Activated naive CD8-positive, alpha-beta T cell treated with anti-CD3 and anti-CD28 coated beads, Interleukin-2, amount 10 ng/mL, durations not matched to agents 7 days and 5 days (primary cell): Measurements from ENCODE around the gene NRDC. TPM values are rescaled to one million over a fixed set of nuclear protein-coding genes. Genes with fewer than 3 reads are reported as not detected.

ENCODE experiments used
- ATAC-seq: fragments of 150-1000 bp; cut with Tn5 transposase; one replicate; pipeline ENCODE4 v1.10.0; 2021; ENCODE audit warnings: low read depth, moderate library complexity
- POLR2A ChIA-PET: fragments of 350-600 bp; sonication (Branson Sonifier 250); formaldehyde crosslinking; loops from one replicate; lab custom pipeline; 2021; ENCODE audit warnings: antibody characterized with exemption; lab: Charles Lee
- DNase-seq: peaks from one replicate; pipeline ENCODE4 v3.0.0; 2021
- H3K27ac Mint-ChIP-seq: one replicate; pipeline ENCODE4 v1.8.0; 2022; ENCODE audit warnings: mild to moderate bottlenecking, mixed read lengths
- H3K27me3 Mint-ChIP-seq: one replicate; pipeline ENCODE4 v1.8.0; 2022; ENCODE audit warnings: mild to moderate bottlenecking, moderate library complexity, mixed read lengths
- H3K36me3 Mint-ChIP-seq: one replicate; pipeline ENCODE4 v1.8.0; 2021; ENCODE audit warnings: mild to moderate bottlenecking, mixed read lengths
- H3K4me1 Mint-ChIP-seq: one replicate; pipeline ENCODE4 v1.8.0; 2021; ENCODE audit warnings: mixed read lengths
- H3K4me3 Mint-ChIP-seq: one replicate; pipeline ENCODE4 v1.8.0; 2022; ENCODE audit warnings: mild to moderate bottlenecking, moderate library complexity, mixed read lengths
- H3K9me3 Mint-ChIP-seq: one replicate; pipeline ENCODE4 v1.8.0; 2021; ENCODE audit warnings: mixed read lengths
- total RNA-seq, 2 experiments: library from RNA; stranded (reverse); gene quantifications; one replicate each; pipeline ENCODE4 v1.2.3, GENCODE V29; 2021

Gene NRDC
- total RNA-seq, result 100 to 1,000 TPM; 158 to 170 TPM

DNA sequence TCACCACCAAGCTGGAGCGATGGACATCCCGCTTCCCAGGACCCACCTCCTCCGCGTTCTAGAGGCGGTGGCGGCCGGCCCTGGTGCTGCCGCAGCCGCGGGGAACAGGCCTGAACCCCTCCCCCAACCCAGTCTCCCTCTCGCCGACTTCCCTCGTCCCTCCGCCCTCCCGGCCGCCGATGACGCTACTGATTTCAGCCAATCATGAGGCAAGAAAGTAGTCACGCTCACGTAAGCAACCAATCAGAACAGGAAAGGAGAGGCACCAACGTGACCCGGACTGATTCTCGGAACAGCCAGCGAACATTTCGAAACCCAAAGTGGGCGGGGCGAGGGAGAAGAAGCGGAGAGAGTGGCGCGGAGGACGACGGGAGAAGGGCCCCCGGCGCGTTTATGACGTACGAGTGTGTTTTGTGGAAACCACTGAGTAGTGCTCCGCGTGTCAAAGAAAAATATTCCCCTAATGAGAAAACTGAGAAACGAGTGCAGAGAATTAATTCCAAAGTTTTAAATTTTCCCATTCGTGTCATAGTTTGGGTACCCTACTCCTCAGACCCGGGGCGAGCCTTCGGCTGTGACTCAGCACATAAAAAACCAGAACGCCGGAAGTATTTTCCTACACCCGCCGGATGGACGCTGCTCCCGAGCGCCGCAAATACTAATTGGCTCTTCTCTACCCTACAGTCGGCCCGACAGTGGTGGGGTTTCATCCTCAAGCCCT is at the start of gene NRDC:
Gene NRDC (minus strand): TSS at position 112 of the 721 bp plus-strand sequence. CDS start 112 bp downstream, outside the sequence.
- Mint-ChIP-seq H3K4me1 (peaks cover 28% of the 10 kb centered on the region), H3K4me3 (no peak within 1 kb of the TSS), H3K27me3 (peaks cover 11% of the 10 kb centered on the region), H3K9me3 (no peaks in the 10 kb centered on the region), H3K36me3 (peaks cover 14% of the 10 kb centered on the region), H3K27ac (no peak within 1 kb of the TSS)
- DNase-seq, result peak; percentile 96
- POLR2A ChIA-PET, result interaction anchor here (1.2 to 1.5 kb wide), 6 partner anchors 9 to 360 kb away, joined by 3 to 4 read pairs (median 3); partner anchors contain the start of gene EPS15
- peak; percentile 95 for ATAC-seq

- Mint-ChIP-seq H3K4me3 (no peak overlapping the region), H3K36me3 (no peaks in the 10 kb centered on the region), H3K4me1 (no peaks in the 10 kb centered on the region), H3K27me3 (peaks cover 6% of the 10 kb centered on the region), H3K9me3 (no peaks in the 10 kb centered on the region), H3K27ac (no peak overlapping the region)
- ATAC-seq, result no peak
- POLR2A ChIA-PET, result no interaction called here
- no peak for DNase-seq
Observed at GRCh38 chr1:51927029-51927428, 48.5 kb upstream of the NRDC start.

DNA sequence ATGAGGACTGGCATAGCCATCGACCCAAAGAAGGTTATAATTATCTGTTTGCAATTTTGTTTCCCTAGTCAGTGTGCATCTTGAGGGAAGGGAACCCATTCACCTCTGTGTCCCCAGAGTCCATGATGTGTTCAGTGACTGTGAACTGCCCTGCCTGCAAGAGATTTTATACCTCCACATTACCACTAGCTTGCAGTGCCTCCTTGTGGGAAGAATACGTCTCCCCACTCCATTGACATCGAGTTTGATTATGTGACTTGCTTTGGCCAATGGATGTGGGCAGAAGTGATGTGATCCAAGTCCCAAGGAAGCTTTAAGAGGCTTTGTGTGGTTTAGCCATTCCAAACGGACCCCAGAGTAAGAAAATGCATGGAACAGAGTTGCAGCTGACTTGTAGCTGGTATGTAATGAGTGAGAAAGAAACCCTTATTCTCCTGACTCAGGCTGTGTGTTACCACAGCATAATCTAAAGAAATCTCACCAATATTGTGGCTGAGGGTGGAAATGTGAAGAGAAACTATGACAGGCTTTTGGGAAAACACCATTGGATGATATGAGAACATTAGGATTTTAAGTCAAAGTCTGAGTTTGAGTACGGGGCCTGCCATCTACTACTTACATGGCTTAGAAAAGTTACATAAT is 47.8 kb upstream of the NRDC start:
- Mint-ChIP-seq H3K4me3 (no peak overlapping the region), H3K27ac (no peak overlapping the region), H3K9me3 (no peaks in the 10 kb centered on the region), H3K27me3 (peaks cover 9% of the 10 kb centered on the region), H3K36me3 (no peaks in the 10 kb centered on the region), H3K4me1 (no peaks in the 10 kb centered on the region)
- POLR2A ChIA-PET, result no interaction called here
- no peak for DNase-seq
- no peak for ATAC-seq

GRCh38 chr1:51924455-51924854 is 45.9 kb upstream of the NRDC start:
- no peak overlapping the region for H3K27ac Mint-ChIP-seq
- POLR2A ChIA-PET, result no interaction called here
- H3K4me3 Mint-ChIP-seq, result no peak overlapping the region
- ATAC-seq (no peak), DNase-seq (no peak)
- no peaks in the 10 kb centered on the region for H3K9me3 Mint-ChIP-seq
- peaks cover 19% of the 10 kb centered on the region for H3K27me3 Mint-ChIP-seq
- no peaks in the 10 kb centered on the region for H3K36me3 Mint-ChIP-seq
- no peaks in the 10 kb centered on the region for H3K4me1 Mint-ChIP-seq

DNA sequence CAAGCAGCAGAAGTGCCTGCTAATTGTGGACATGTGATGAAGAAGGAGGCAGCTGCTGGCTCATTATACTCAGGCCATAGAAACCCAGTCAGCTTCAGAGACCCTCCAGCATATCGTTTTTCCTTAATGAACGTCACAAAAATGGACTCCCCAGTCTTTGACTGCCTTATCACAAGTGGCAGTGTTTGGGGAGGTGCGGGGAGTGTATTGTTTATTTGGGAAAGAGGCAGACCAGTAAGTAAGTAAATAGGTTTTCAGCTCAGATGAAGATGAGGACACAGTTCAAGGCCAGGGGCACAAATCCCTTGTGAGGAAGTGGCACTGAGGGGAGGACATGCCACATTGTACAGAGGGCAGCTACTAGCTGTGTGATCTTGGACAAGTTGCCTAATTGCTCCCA is 43.5 kb upstream of the NRDC start:
- Mint-ChIP-seq H3K36me3 (no peaks in the 10 kb centered on the region), H3K4me3 (no peak overlapping the region), H3K9me3 (no peaks in the 10 kb centered on the region), H3K4me1 (no peaks in the 10 kb centered on the region), H3K27ac (no peak overlapping the region), H3K27me3 (peaks cover 30% of the 10 kb centered on the region)
- no peak for ATAC-seq
- POLR2A ChIA-PET, result no interaction called here
- no peak for DNase-seq

DNA sequence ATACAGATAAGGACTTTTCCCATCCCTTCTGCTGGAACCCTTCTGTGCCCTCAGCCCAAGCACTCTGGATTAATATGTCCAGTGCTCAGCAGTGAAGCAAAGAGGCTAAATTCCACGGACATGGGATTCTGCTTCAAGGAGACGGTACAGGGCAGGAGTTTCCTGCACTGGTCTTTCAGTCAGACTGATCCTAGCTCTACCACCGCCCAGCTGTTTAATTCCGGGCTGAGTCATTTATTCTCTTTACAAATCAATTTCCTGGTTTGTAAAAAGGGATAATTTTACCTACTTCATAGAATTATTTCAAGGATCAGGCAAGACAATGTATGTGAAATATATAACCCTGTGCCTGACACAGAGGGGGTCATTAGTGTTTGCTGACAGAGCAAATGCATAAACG is 41.6 kb upstream of the NRDC start:
- H3K27me3 Mint-ChIP-seq, result peaks cover 35% of the 10 kb centered on the region
- no peaks in the 10 kb centered on the region for H3K4me1 Mint-ChIP-seq
- H3K4me3 Mint-ChIP-seq, result no peak overlapping the region
- no peaks in the 10 kb centered on the region for H3K36me3 Mint-ChIP-seq
- no peak for ATAC-seq
- no peak for DNase-seq
- no peaks in the 10 kb centered on the region for H3K9me3 Mint-ChIP-seq
- H3K27ac Mint-ChIP-seq, result no peak overlapping the region
- POLR2A ChIA-PET, result no interaction called here

GRCh38 chr1:51919684-51920083 is 41.2 kb upstream of the NRDC start:
- Mint-ChIP-seq H3K9me3 (no peaks in the 10 kb centered on the region), H3K4me3 (no peak overlapping the region), H3K4me1 (no peaks in the 10 kb centered on the region), H3K36me3 (no peaks in the 10 kb centered on the region), H3K27ac (no peak overlapping the region), H3K27me3 (peaks cover 35% of the 10 kb centered on the region)
- no peak for DNase-seq
- POLR2A ChIA-PET, result no interaction called here
- no peak for ATAC-seq

GRCh38 chr1:51916587-51917405 is 38.3 kb upstream of the NRDC start:
- no peak overlapping the region for H3K27ac Mint-ChIP-seq
- peaks cover 40% of the 10 kb centered on the region for H3K27me3 Mint-ChIP-seq
- no peaks in the 10 kb centered on the region for H3K4me1 Mint-ChIP-seq
- H3K4me3 Mint-ChIP-seq, result no peak overlapping the region
- no peak for ATAC-seq
- no peaks in the 10 kb centered on the region for H3K36me3 Mint-ChIP-seq
- no peaks in the 10 kb centered on the region for H3K9me3 Mint-ChIP-seq
- DNase-seq, result no peak
- POLR2A ChIA-PET, result no interaction called here

- no peaks in the 10 kb centered on the region for H3K4me1 Mint-ChIP-seq
- POLR2A ChIA-PET, result no interaction called here
Observed at GRCh38 chr1:51915951-51916350, 37.4 kb upstream of the NRDC start.

GRCh38 chr1:51912881-51913280 is 34.4 kb upstream of the NRDC start:
- H3K27me3 Mint-ChIP-seq, result peaks cover 17% of the 10 kb centered on the region
- no peaks in the 10 kb centered on the region for H3K36me3 Mint-ChIP-seq
- POLR2A ChIA-PET, result no interaction called here
- no peaks in the 10 kb centered on the region for H3K9me3 Mint-ChIP-seq
- no peak overlapping the region for H3K27ac Mint-ChIP-seq
- ATAC-seq (no peak), DNase-seq (no peak)
- H3K4me1 Mint-ChIP-seq, result peaks cover 2% of the 10 kb centered on the region
- no peak overlapping the region for H3K4me3 Mint-ChIP-seq

More at GRCh38 chr1:51915951-51916350, 37.4 kb upstream of the NRDC start:
- no peak for DNase-seq
- ATAC-seq, result no peak
- Mint-ChIP-seq H3K27ac (no peak overlapping the region), H3K27me3 (peaks cover 33% of the 10 kb centered on the region), H3K4me3 (no peak overlapping the region), H3K36me3 (no peaks in the 10 kb centered on the region), H3K9me3 (no peaks in the 10 kb centered on the region)

DNA sequence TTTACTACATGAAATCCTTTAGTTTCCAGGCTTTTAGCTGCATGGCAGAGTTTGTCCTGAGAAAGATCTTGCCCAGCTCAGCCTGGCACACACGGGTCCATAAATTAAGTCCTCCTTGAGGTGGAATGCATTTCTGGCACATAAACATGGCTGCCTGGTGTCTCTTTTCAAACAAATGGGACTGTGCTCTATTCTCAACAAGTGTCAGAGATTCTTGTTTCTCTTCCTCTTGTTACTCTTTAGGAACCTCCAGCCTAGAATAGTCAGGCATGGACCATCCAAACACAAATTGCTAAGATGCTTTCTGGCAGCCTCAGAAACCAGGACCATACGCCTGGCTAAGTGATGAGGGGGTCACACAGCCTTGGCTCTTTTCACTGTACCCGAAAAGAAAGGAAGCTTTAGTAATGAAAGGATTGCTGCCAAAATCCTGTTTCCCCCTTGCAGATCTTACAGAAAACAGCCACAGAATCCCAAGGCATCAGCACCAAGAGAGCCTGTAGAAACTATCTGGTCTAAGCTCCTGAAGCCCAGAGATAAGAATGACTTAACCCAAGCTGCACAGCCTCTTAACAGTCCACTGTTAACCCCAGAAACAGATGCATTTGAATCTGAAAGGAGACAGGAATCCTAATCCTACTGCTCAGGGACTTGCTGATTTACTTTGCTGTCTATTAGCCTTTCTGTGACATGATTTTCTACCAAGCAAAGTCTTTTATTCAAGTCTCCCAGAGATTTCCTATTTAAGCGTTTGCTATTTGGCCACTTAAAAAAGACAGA is 31.9 kb upstream of the NRDC start:
- H3K4me3 Mint-ChIP-seq, result no peak overlapping the region
- H3K27me3 Mint-ChIP-seq, result peaks cover 7% of the 10 kb centered on the region
- ATAC-seq, result no peak
- DNase-seq, result no peak
- peaks cover 4% of the 10 kb centered on the region for H3K9me3 Mint-ChIP-seq
- POLR2A ChIA-PET, result no interaction called here
- H3K27ac Mint-ChIP-seq, result no peak overlapping the region
- peaks cover 4% of the 10 kb centered on the region for H3K36me3 Mint-ChIP-seq
- H3K4me1 Mint-ChIP-seq, result peaks cover 7% of the 10 kb centered on the region

GRCh38 chr1:51908499-51908898 is 30.0 kb upstream of the NRDC start:
- H3K27ac Mint-ChIP-seq, result no peak overlapping the region
- no peak for ATAC-seq
- no peak for DNase-seq
- no peak overlapping the region for H3K4me3 Mint-ChIP-seq
- H3K27me3 Mint-ChIP-seq, result no peaks in the 10 kb centered on the region
- POLR2A ChIA-PET, result no interaction called here
- H3K9me3 Mint-ChIP-seq, result peaks cover 4% of the 10 kb centered on the region
- peaks cover 4% of the 10 kb centered on the region for H3K36me3 Mint-ChIP-seq
- H3K4me1 Mint-ChIP-seq, result peaks cover 7% of the 10 kb centered on the region
